ENCODE measurements around the gene TMEM40. TPM values are rescaled to one million over a fixed set of nuclear protein-coding genes. Genes with fewer than 3 reads are reported as not detected.
A peak's percentile ranks its signal among the peaks of the same experiment; 100 is the strongest.

Gene TMEM40
- polyA plus RNA-seq, 1 of the 3 experiments (the other 2 are of a cell fraction): 0.05 TPM

- TF ChIP-seq NRF1 (IDR thresholded peaks at IDR 0.05; ENCODE audit: low read depth, low read length): no peak
- TF ChIP-seq TCF12 (IDR thresholded peaks at IDR 0.05): no peak
These were observed 870 bp upstream of the TMEM40 start (continued) for GRCh38 chr3:12759693-12760565.

DNA sequence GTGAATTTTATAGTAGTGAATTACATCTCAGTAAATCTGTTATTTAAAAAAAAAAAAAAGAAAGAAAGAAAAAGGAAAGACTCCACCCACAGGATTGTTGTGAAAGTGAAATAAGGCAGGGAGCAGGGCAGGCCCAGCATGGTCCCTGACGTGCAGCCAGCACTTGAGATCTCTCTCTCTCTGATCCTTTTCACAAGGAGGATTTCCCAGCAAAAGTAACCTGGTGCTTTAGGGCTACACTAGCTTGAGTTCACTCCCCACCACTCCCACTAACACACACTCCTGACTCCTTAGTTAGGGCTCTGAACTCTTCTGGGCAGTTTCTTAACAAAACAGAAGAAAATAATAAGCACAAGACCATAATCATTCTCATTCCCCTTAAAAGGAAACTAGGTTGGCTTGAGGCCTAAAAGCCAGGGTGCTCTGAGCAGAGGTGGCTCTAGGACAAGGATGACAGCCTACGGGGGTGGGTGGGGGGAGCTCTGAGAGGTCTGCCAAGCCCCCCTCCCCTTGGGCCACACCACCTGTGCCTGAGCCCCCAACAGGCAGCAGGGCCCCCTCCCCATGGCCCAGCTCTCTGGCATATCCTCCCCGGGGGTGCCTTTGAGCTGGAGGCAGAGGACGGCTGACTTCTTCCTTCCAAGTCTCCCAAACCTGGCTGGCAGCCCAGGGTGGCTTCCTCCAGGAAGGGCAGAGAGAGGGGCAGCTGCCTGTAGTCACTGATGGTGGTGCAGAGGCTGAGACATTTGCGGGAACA is 856 bp downstream of the TMEM40 start:
- Histone ChIP-seq H3K9me3 (no peaks in the 10 kb centered on the region), H3K4me2 (peak overlapping the region; percentile 59), H2AFZ (ENCODE audit: low read depth) (peak overlapping the region; percentile 79; the same call in 1 of the 2 replicates), H3K4me3 (ENCODE audit: low read depth in 2 of 2, low read length in 1 of 2) (no peak overlapping the region), H3K4me1 (ENCODE audit: control insufficient read depth in 1 of 2, insufficient read depth in 2 of 2, low read depth in 1 of 2, low read length in 1 of 2) (peaks cover 7 to 14% of the 10 kb centered on the region in 2 experiments; a peak in 3 of 4 replicates), H3K36me3 (replicated peaks in 1 of 2; ENCODE audit: control insufficient read depth in 1 of 2, insufficient read depth in 2 of 2, low read length in 1 of 2) (no peaks in the 10 kb centered on the region), H4K20me1 (ENCODE audit: insufficient read depth) (no peaks in the 10 kb centered on the region), H3K9me2 (no peaks in the 10 kb centered on the region), H3K27ac (ENCODE audit: low read depth in 2 of 2, low read length in 1 of 2) (peak overlapping the region; percentile 39 to 64), H3K9ac (no peak overlapping the region; the same call in 1 of the 2 replicates), H3K27me3 (ENCODE audit: insufficient read depth) (no peaks in the 10 kb centered on the region), H3K79me2 (ENCODE audit: insufficient read depth) (no peaks in the 10 kb centered on the region), H3F3A (replicated peaks; ENCODE audit: insufficient read depth) (peaks cover 6% of the 10 kb centered on the region)
- TF ChIP-seq USF2 (IDR thresholded peaks at IDR 0.05; ENCODE audit: borderline replicate concordance, low read depth, low read length): no peak
- TF ChIP-seq, protein P1, sequence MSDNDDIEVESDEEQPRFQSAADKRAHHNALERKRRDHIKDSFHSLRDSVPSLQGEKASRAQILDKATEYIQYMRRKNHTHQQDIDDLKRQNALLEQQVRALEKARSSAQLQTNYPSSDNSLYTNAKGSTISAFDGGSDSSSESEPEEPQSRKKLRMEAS (IDR thresholded peaks at IDR 0.05; ENCODE audit: low read depth): no peak
- TF ChIP-seq FOXM1 (IDR thresholded peaks at IDR 0.05; ENCODE audit: low read depth): no peak
- TF ChIP-seq TCF12 (IDR thresholded peaks at IDR 0.05): no peak
- TF ChIP-seq FOSL2 (IDR thresholded peaks at IDR 0.05; ENCODE audit: borderline replicate concordance, low read depth): no peak
- no peak for TF ChIP-seq FOXJ3 (CRISPR knock-in tag; IDR thresholded peaks at IDR 0.05)
- TF ChIP-seq MXI1 (IDR thresholded peaks at IDR 0.05; ENCODE audit: low read depth, low read length): no peak
- CTCF ChIA-PET: interaction anchor here (0.6 to 1.7 kb wide), 3 partner anchors 38 to 335 kb away, joined by 3 to 5 read pairs (median 4); no protein-coding TSS in a partner anchor
- no peak for DNase-seq
- POLR2A ChIA-PET: no interaction called here
- 44% methylated on average over 3 of the region's 5 CpGs for WGBS (ENCODE audit: low lambda C conversion rate)

- ChIA-PET POLR2A (no interaction called here), CTCF (interaction anchor here (0.9 kb wide), 1 partner anchor 9 kb away, joined by 3 read pairs; no protein-coding TSS in a partner anchor)
- TF ChIP-seq JUND (IDR thresholded peaks at IDR 0.05) (no peak), FOSL2 (IDR thresholded peaks at IDR 0.05; ENCODE audit: borderline replicate concordance, low read depth) (no peak), GATA2 (CRISPR knock-in tag; IDR thresholded peaks at IDR 0.05) (no peak), FOXM1 (IDR thresholded peaks at IDR 0.05; ENCODE audit: low read depth) (no peak), ELF1 (IDR thresholded peaks at IDR 0.05) (no peak), RAD21 (IDR thresholded peaks at IDR 0.05; ENCODE audit: low read length) (no peak), GABPA (IDR thresholded peaks at IDR 0.05; ENCODE audit: low read depth) (no peak), MEF2A (IDR thresholded peaks at IDR 0.05; ENCODE audit: borderline replicate concordance, low read depth) (no peak), TEAD4 (IDR thresholded peaks at IDR 0.05; ENCODE audit: borderline replicate concordance, insufficient read depth) (no peak), NFIC (IDR thresholded peaks at IDR 0.05; ENCODE audit: borderline replicate concordance) (no peak), USF2 (IDR thresholded peaks at IDR 0.05; ENCODE audit: borderline replicate concordance, low read depth, low read length) (no peak), CTCF (IDR thresholded peaks at IDR 0.05) (no peak), SMC3 (IDR thresholded peaks at IDR 0.05; ENCODE audit: low read depth, low read length) (no peak), FOXJ3 (CRISPR knock-in tag; IDR thresholded peaks at IDR 0.05) (no peak)
- TF ChIP-seq, protein P1 (IDR thresholded peaks at IDR 0.05; ENCODE audit: low read depth): no peak
These were observed 2.4 kb downstream of the TMEM40 start for GRCh38 chr3:12756635-12757034.

More at GRCh38 chr3:12756635-12757034, 2.4 kb downstream of the TMEM40 start:
- no peak overlapping the region for H2AFZ ChIP-seq (ENCODE audit: low read depth)
- peaks cover 6% of the 10 kb centered on the region for H3F3A ChIP-seq (replicated peaks; ENCODE audit: insufficient read depth)
- no peak for DNase-seq
- WGBS (ENCODE audit: low lambda C conversion rate): 93% methylated on average over 3 of the region's 3 CpGs
- H3K9ac ChIP-seq: no peak overlapping the region
- no peak overlapping the region for H3K27ac ChIP-seq (ENCODE audit: low read depth in 2 of 2, low read length in 1 of 2)
- H3K4me1 ChIP-seq (ENCODE audit: control insufficient read depth in 1 of 2, insufficient read depth in 2 of 2, low read depth in 1 of 2, low read length in 1 of 2): peaks cover 7 to 14% of the 10 kb centered on the region in 2 experiments; a peak in 3 of 4 replicates
- no peaks in the 10 kb centered on the region for H4K20me1 ChIP-seq (ENCODE audit: insufficient read depth)
- H3K79me2 ChIP-seq (ENCODE audit: insufficient read depth): no peaks in the 10 kb centered on the region
- H3K9me3 ChIP-seq: no peaks in the 10 kb centered on the region
- H3K36me3 ChIP-seq (replicated peaks in 1 of 2; ENCODE audit: control insufficient read depth in 1 of 2, insufficient read depth in 2 of 2, low read length in 1 of 2): no peaks in the 10 kb centered on the region
- H3K4me2 ChIP-seq: no peak overlapping the region
- no peaks in the 10 kb centered on the region for H3K9me2 ChIP-seq
- H3K27me3 ChIP-seq (ENCODE audit: insufficient read depth): no peaks in the 10 kb centered on the region
- no peak overlapping the region for H3K4me3 ChIP-seq (ENCODE audit: low read depth in 2 of 2, low read length in 1 of 2)

Data from SK-N-SH (cell line).